HFFc6 (cell line): ENCODE measurements around the gene PROM1. TPM values are rescaled to one million over a fixed set of nuclear protein-coding genes. Genes with fewer than 3 reads are reported as not detected.

ENCODE experiments used
- DNase-seq: peaks from one replicate; pipeline ENCODE4 v3.0.0-alpha.2; 2018
- H3K27ac Mint-ChIP-seq: 2 replicates; pipeline ENCODE4 v1.8.0; 2020; ENCODE audit warnings: mild to moderate bottlenecking, mixed read lengths
- H3K27me3 Mint-ChIP-seq: 2 replicates; pipeline ENCODE4 v1.8.0; 2021; ENCODE audit warnings: mild to moderate bottlenecking, moderate library complexity, mixed read lengths; ENCODE audit not compliant: insufficient read depth
- H3K36me3 Mint-ChIP-seq: 2 replicates; pipeline ENCODE4 v1.8.0; 2021; ENCODE audit warnings: low read depth, mixed read lengths
- H3K4me1 Mint-ChIP-seq: 2 replicates; pipeline ENCODE4 v1.8.0; 2020; ENCODE audit warnings: low read depth, mixed read lengths
- H3K4me3 Mint-ChIP-seq: 2 replicates; pipeline ENCODE4 v1.8.0; 2020; ENCODE audit warnings: mild to moderate bottlenecking, moderate library complexity, mixed read lengths
- H3K9me3 Mint-ChIP-seq: 2 replicates; pipeline ENCODE4 v1.8.0; 2020; ENCODE audit warnings: mild to moderate bottlenecking, mixed read lengths
- CTCF ChIP-seq: fragments of 200-600 bp; sonication (generic); IDR thresholded peaks from 2 replicates; pipeline ENCODE4 v1.5.0; 2021; ENCODE audit warnings: antibody characterized with exemption, mild to moderate bottlenecking
- total RNA-seq, 6 experiments: library from RNA; stranded (reverse); fragmentation: NEBNext Ultra II Directional; extraction: Animal tissue kit (Norgen Biotek cat#: 25700); gene quantifications; 2 replicates in 1 of 6; 3 replicates in 5 of 6; pipeline ENCODE4 v1.2.3, GENCODE V29; 2021

PROM1 gene
- total RNA-seq, 6 experiments from 2014 or later = 0.28 TPM; not detected in 5

GRCh38 chr4:15953625-15954024, 130.2 kb downstream of the PROM1 start:
- TF ChIP-seq CTCF = no peak
- Mint-ChIP-seq H3K9me3 (no peaks in the 10 kb centered on the region), H3K36me3 (no peaks in the 10 kb centered on the region), H3K27ac (no peak overlapping the region), H3K4me3 (no peak overlapping the region), H3K4me1 (no peaks in the 10 kb centered on the region), H3K27me3 (peaks cover 5% of the 10 kb centered on the region)
- DNase-seq = no peak

- H3K27ac Mint-ChIP-seq = no peak overlapping the region
- H3K36me3 Mint-ChIP-seq = no peaks in the 10 kb centered on the region
These were observed 132.0 kb downstream of the PROM1 start for GRCh38 chr4:15951781-15952180.

GRCh38 chr4:15948826-15949225, 135.0 kb downstream of the PROM1 start:
- H3K27ac Mint-ChIP-seq = no peak overlapping the region
- no peak for DNase-seq
- H3K27me3 Mint-ChIP-seq = peaks cover 13% of the 10 kb centered on the region
- no peak for TF ChIP-seq CTCF
- H3K4me3 Mint-ChIP-seq = no peak overlapping the region
- H3K36me3 Mint-ChIP-seq = no peaks in the 10 kb centered on the region
- H3K4me1 Mint-ChIP-seq = no peaks in the 10 kb centered on the region
- no peaks in the 10 kb centered on the region for H3K9me3 Mint-ChIP-seq

More at GRCh38 chr4:15951781-15952180, 132.0 kb downstream of the PROM1 start:
- no peak for DNase-seq
- Mint-ChIP-seq H3K9me3 (no peaks in the 10 kb centered on the region), H3K27me3 (peaks cover 7% of the 10 kb centered on the region), H3K4me3 (no peak overlapping the region), H3K4me1 (no peaks in the 10 kb centered on the region)
- no peak for TF ChIP-seq CTCF

GRCh38 chr4:15947684-15948083, 136.1 kb downstream of the PROM1 start:
- H3K27ac Mint-ChIP-seq = no peak overlapping the region
- no peak overlapping the region for H3K4me3 Mint-ChIP-seq
- no peak for DNase-seq
- H3K36me3 Mint-ChIP-seq = no peaks in the 10 kb centered on the region
- no peak for TF ChIP-seq CTCF
- no peaks in the 10 kb centered on the region for H3K9me3 Mint-ChIP-seq
- no peaks in the 10 kb centered on the region for H3K4me1 Mint-ChIP-seq
- H3K27me3 Mint-ChIP-seq = peaks cover 19% of the 10 kb centered on the region

DNA sequence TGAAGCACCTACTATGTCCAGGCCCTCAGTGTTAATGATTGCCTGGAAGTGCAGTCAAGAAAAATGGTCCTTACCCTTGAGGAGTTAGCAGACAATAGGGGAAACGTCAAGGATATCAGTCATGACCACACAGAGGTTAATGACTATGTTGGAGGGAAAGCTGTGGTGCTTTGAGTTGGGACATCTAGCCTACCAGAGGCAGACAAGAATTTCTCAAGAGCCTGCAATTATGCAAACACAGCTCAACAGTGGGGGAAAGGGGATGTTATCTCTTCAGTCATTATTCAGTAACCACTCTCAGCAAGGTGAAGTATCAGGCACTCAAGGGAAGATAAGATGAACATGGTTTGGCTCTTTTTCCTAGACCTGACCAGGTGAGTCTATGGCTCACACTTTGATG, 138.3 kb downstream of the PROM1 start:
- Mint-ChIP-seq H3K36me3 (no peaks in the 10 kb centered on the region), H3K9me3 (no peaks in the 10 kb centered on the region)
- no peak for DNase-seq

More for the DNA sequence above, 138.3 kb downstream of the PROM1 start:
- no peak for TF ChIP-seq CTCF
- Mint-ChIP-seq H3K27ac (no peak overlapping the region), H3K4me1 (no peaks in the 10 kb centered on the region), H3K27me3 (peaks cover 23% of the 10 kb centered on the region), H3K4me3 (no peak overlapping the region)
